ENCODE data around the gene TNS1. TPM values are rescaled to one million over a fixed set of nuclear protein-coding genes. Genes with fewer than 3 reads are reported as not detected.

TNS1 gene
- total and polyA plus RNA-seq, 10 of the 15 experiments (the other 5 are each of a cell fraction or from before 2014, with no cell fraction given), result 0.05 to 0.44 TPM; not detected in 8

DNA sequence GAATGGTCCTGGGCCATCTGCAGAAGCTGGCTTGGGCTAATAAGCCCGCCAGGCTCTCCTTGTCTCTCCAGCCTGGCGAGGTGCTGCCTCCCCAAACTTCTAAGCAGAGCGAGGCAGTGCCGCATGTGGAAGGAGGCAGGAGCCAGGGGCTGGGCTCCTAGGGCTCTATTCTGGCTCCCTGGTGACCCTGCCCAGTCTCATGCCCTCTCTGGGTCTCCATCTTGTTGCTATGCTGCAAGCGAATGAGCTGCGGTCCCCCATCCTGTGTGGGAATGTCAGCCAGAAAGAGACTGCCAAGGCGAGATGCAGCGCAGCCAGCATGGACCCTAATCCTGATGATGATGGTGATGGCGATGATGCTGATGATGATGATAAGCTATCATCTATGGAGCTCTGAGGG lies 48.7 kb downstream of the TNS1 start:
- ChIA-PET POLR2A (no interaction called here), CTCF (no interaction called here), SMC1A (ENCODE audit: uncharacterized antibody, unreplicated experiment) (no interaction called here), RAD21 (ENCODE audit: unreplicated experiment) (no interaction called here)
- Histone ChIP-seq H3K27ac (ENCODE audit: control insufficient read depth, insufficient read depth) (no peak overlapping the region), H4K20me1 (ENCODE audit: control insufficient read depth, insufficient read depth) (no peaks in the 10 kb centered on the region), H2AFZ (ENCODE audit: control insufficient read depth, low read depth, low read length) (no peak overlapping the region), H3K9ac (ENCODE audit: control insufficient read depth, insufficient read depth, low read length) (no peak overlapping the region), H3K4me2 (ENCODE audit: control insufficient read depth, insufficient read depth) (no peak overlapping the region), H3K4me3 (no peak overlapping the region), H3K4me1 (ENCODE audit: control insufficient read depth, insufficient read depth, low read length) (no peaks in the 10 kb centered on the region), H3K9me3 (replicated peaks; ENCODE audit: control insufficient read depth, insufficient read depth, low read length) (no peaks in the 10 kb centered on the region), H3K36me3 (ENCODE audit: control insufficient read depth in 2 of 2, insufficient read depth in 2 of 2, low read length in 1 of 2) (no peaks in the 10 kb centered on the region), H3K27me3 (replicated peaks in 1 of 2; ENCODE audit: control insufficient read depth in 2 of 2, insufficient read depth in 2 of 2, low read length in 1 of 2) (peaks cover 4% of the 10 kb centered on the region in 2 experiments; a peak in 3 of 4 replicates), H3K79me2 (ENCODE audit: control insufficient read depth, insufficient read depth, low read length) (no peaks in the 10 kb centered on the region)
- in situ Hi-C loops (cut with MboI), result no loop called here
- WGBS (ENCODE audit: insufficient coverage, insufficient replicate concordance, low lambda C conversion rate, missing lambda C conversion rate), result 42% methylated on average over 9 of the region's 9 CpGs
- BruUV-seq (replicated peaks), result no TSS peak
- intact Hi-C loops (cut with micrococcal nuclease; ENCODE audit: unreplicated experiment), result no loop called here
- ATAC-seq (no peak), DNase-seq (ENCODE audit: low read depth, low spot score) (no peak), FAIRE-seq (no peak)
- TF ChIP-seq, protein P1, sequence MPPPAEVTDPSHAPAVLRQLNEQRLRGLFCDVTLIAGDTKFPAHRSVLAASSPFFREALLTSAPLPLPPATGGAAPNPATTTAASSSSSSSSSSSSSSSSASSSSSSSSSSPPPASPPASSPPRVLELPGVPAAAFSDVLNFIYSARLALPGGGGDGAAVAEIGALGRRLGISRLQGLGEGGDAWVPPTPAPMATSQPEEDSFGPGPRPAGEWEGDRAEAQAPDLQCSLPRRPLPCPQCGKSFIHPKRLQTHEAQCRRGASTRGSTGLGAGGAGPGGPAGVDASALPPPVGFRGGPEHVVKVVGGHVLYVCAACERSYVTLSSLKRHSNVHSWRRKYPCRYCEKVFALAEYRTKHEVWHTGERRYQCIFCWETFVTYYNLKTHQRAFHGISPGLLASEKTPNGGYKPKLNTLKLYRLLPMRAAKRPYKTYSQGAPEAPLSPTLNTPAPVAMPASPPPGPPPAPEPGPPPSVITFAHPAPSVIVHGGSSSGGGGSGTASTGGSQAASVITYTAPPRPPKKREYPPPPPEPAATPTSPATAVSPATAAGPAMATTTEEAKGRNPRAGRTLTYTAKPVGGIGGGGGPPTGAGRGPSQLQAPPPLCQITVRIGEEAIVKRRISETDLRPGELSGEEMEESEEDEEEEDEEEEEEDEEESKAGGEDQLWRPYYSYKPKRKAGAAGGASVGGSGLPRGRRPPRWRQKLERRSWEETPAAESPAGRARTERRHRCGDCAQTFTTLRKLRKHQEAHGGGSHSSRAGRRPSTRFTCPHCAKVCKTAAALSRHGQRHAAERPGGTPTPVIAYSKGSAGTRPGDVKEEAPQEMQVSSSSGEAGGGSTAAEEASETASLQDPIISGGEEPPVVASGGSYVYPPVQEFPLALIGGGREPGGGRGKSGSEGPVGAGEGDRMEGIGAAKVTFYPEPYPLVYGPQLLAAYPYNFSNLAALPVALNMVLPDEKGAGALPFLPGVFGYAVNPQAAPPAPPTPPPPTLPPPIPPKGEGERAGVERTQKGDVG (CRISPR knock-in tag; IDR thresholded peaks at IDR 0.05), result no peak
- TF ChIP-seq BHLHE40 (IDR thresholded peaks at IDR 0.05; ENCODE audit: borderline replicate concordance in 1 of 2, low read depth in 2 of 2, low read length in 1 of 2), result no peak
- TF ChIP-seq, protein P2, sequence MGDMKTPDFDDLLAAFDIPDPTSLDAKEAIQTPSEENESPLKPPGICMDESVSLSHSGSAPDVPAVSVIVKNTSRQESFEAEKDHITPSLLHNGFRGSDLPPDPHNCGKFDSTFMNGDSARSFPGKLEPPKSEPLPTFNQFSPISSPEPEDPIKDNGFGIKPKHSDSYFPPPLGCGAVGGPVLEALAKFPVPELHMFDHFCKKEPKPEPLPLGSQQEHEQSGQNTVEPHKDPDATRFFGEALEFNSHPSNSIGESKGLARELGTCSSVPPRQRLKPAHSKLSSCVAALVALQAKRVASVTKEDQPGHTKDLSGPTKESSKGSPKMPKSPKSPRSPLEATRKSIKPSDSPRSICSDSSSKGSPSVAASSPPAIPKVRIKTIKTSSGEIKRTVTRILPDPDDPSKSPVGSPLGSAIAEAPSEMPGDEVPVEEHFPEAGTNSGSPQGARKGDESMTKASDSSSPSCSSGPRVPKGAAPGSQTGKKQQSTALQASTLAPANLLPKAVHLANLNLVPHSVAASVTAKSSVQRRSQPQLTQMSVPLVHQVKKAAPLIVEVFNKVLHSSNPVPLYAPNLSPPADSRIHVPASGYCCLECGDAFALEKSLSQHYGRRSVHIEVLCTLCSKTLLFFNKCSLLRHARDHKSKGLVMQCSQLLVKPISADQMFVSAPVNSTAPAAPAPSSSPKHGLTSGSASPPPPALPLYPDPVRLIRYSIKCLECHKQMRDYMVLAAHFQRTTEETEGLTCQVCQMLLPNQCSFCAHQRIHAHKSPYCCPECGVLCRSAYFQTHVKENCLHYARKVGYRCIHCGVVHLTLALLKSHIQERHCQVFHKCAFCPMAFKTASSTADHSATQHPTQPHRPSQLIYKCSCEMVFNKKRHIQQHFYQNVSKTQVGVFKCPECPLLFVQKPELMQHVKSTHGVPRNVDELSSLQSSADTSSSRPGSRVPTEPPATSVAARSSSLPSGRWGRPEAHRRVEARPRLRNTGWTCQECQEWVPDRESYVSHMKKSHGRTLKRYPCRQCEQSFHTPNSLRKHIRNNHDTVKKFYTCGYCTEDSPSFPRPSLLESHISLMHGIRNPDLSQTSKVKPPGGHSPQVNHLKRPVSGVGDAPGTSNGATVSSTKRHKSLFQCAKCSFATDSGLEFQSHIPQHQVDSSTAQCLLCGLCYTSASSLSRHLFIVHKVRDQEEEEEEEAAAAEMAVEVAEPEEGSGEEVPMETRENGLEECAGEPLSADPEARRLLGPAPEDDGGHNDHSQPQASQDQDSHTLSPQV (IDR thresholded peaks at IDR 0.05), result no peak
- no peak for TF ChIP-seq MYC (IDR thresholded peaks at IDR 0.05; ENCODE audit: insufficient read depth, insufficient read length, insufficient replicate concordance, low read length, severe bottlenecking)
- no peak for TF ChIP-seq MTA2 (IDR thresholded peaks at IDR 0.05; ENCODE audit: low read depth)
- TF ChIP-seq BACH1 (IDR thresholded peaks at IDR 0.05; ENCODE audit: borderline replicate concordance), result no peak
- no peak for TF ChIP-seq CHD2 (IDR thresholded peaks at IDR 0.05; ENCODE audit: borderline replicate concordance, low read depth, low read length)
- no peak for TF ChIP-seq TCF3 (IDR thresholded peaks at IDR 0.05; ENCODE audit: borderline replicate concordance, insufficient read depth, low read depth, low read length)
- no peak for TF ChIP-seq NR2C2 (IDR thresholded peaks at IDR 0.05; ENCODE audit: borderline replicate concordance, control insufficient read depth, insufficient read length, low read depth)
- no peak for TF ChIP-seq FOXK2 (IDR thresholded peaks at IDR 0.05)
- TF ChIP-seq HCFC1 (IDR thresholded peaks at IDR 0.05; ENCODE audit: low read length), result no peak
- TF ChIP-seq ZNF207 (IDR thresholded peaks at IDR 0.05; ENCODE audit: borderline replicate concordance), result no peak
- no peak for TF ChIP-seq BCL11A (IDR thresholded peaks at IDR 0.05; ENCODE audit: low read depth, low read length)
- no peak for TF ChIP-seq GATAD2B (conservative IDR thresholded peaks at IDR 0.05; ENCODE audit: low read depth)
- no peak for TF ChIP-seq NFIC (IDR thresholded peaks at IDR 0.05; ENCODE audit: low read depth, low read length)
- TF ChIP-seq, protein P3, sequence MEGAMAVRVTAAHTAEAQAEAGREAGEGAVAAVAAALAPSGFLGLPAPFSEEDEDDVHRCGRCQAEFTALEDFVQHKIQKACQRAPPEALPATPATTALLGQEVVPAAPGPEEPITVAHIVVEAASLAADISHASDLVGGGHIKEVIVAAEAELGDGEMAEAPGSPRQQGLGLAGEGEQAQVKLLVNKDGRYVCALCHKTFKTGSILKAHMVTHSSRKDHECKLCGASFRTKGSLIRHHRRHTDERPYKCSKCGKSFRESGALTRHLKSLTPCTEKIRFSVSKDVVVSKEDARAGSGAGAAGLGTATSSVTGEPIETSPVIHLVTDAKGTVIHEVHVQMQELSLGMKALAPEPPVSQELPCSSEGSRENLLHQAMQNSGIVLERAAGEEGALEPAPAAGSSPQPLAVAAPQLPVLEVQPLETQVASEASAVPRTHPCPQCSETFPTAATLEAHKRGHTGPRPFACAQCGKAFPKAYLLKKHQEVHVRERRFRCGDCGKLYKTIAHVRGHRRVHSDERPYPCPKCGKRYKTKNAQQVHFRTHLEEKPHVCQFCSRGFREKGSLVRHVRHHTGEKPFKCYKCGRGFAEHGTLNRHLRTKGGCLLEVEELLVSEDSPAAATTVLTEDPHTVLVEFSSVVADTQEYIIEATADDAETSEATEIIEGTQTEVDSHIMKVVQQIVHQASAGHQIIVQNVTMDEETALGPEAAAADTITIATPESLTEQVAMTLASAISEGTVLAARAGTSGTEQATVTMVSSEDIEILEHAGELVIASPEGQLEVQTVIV (IDR thresholded peaks at IDR 0.05; ENCODE audit: borderline replicate concordance, partially characterized antibody), result no peak
